Mesenchymal stem cell (in vitro differentiated cells and primary cell): ENCODE results near the gene FCN2.

ENCODE experiments used
- DNase-seq: peaks from one replicate; pipeline ENCODE4 v3.0.0-alpha.2; 2013
- H2AFZ ChIP-seq: one replicate; pipeline ENCODE4 v1.6.1; 2013; ENCODE audit warnings: low read depth, mild to moderate bottlenecking, control low read depth, inconsistent platforms, low read length, moderate library complexity
- H2AK5ac ChIP-seq: 2 replicates; pipeline ENCODE4 v1.6.1; 2013; ENCODE audit warnings: low read length, moderate library complexity, mild to moderate bottlenecking, inconsistent platforms; ENCODE audit not compliant: severe bottlenecking
- H2BK120ac ChIP-seq: one replicate; pipeline ENCODE4 v1.6.1; 2013; ENCODE audit warnings: low read depth, mild to moderate bottlenecking, inconsistent platforms, low read length, moderate library complexity
- H2BK12ac ChIP-seq, 2 experiments: one replicate each; pipeline ENCODE4 v1.6.1; 2013; ENCODE audit warnings: inconsistent platforms in 2 of 2, low read length in 2 of 2, mild to moderate bottlenecking in 2 of 2, moderate library complexity in 2 of 2, control low read depth in 1 of 2
- H2BK15ac ChIP-seq: one replicate; pipeline ENCODE4 v1.6.1; 2013; ENCODE audit warnings: mild to moderate bottlenecking, low read depth, inconsistent platforms; ENCODE audit not compliant: poor library complexity, severe bottlenecking
- H2BK5ac ChIP-seq: 2 replicates; pipeline ENCODE4 v1.6.1; 2013; ENCODE audit warnings: low read depth, mild to moderate bottlenecking, low read length, control low read depth, inconsistent platforms; ENCODE audit not compliant: poor library complexity, severe bottlenecking
- H3K14ac ChIP-seq, 2 experiments: one replicate each; pipeline ENCODE4 v1.6.1; 2013; ENCODE audit warnings: inconsistent platforms in 2 of 2, low read length in 2 of 2, control low read depth in 1 of 2, mild to moderate bottlenecking in 1 of 2, moderate library complexity in 1 of 2
- H3K18ac ChIP-seq, 2 experiments: one replicate each; pipeline ENCODE4 v1.6.1; 2013; ENCODE audit warnings: inconsistent platforms in 2 of 2, low read length in 2 of 2, control low read depth in 1 of 2, low read depth in 1 of 2, mild to moderate bottlenecking in 1 of 2
- H3K23ac ChIP-seq, 2 experiments: one replicate each; pipeline ENCODE4 v1.6.1; 2013; ENCODE audit warnings: inconsistent platforms in 2 of 2, low read length in 2 of 2, mild to moderate bottlenecking in 2 of 2, moderate library complexity in 2 of 2, control low read depth in 1 of 2
- H3K27ac ChIP-seq: 2 replicates; pipeline ENCODE4 v1.5.1; 2013; ENCODE audit warnings: mild to moderate bottlenecking, moderate library complexity, low read length, control low read depth, inconsistent platforms; ENCODE audit not compliant: poor library complexity, severe bottlenecking
- H3K27me3 ChIP-seq, 2 experiments: 2 replicates each; pipeline versions ENCODE4 v1.6.1 to v1.7.0; 2013; ENCODE audit warnings: low read length in 2 of 2, mild to moderate bottlenecking in 2 of 2, moderate library complexity in 2 of 2, control low read depth in 1 of 2, inconsistent platforms in 1 of 2; ENCODE audit not compliant: control insufficient read depth in 1 of 2, insufficient read depth in 1 of 2
- H3K36me3 ChIP-seq, 2 experiments: 2 replicates each; pipeline versions ENCODE4 v1.6.1 to v1.7.0; 2013; ENCODE audit warnings: low read length in 2 of 2, control low read depth in 1 of 2, inconsistent platforms in 1 of 2, low read depth in 1 of 2, mild to moderate bottlenecking in 1 of 2; ENCODE audit not compliant: insufficient read depth in 2 of 2, control insufficient read depth in 1 of 2
- H3K4ac ChIP-seq, 2 experiments: one replicate each; pipeline ENCODE4 v1.6.1; 2013; ENCODE audit warnings: inconsistent platforms in 2 of 2, low read length in 2 of 2, mild to moderate bottlenecking in 2 of 2, moderate library complexity in 2 of 2, control low read depth in 1 of 2, low read depth in 1 of 2
- H3K4me1 ChIP-seq: 2 replicates; pipeline ENCODE4 v1.6.1; 2013; ENCODE audit warnings: low read depth, low read length, control low read depth; ENCODE audit not compliant: control insufficient read depth, insufficient read depth
- H3K4me2 ChIP-seq: 2 replicates; pipeline ENCODE4 v1.6.1; 2013; ENCODE audit warnings: low read length, mild to moderate bottlenecking, inconsistent platforms; ENCODE audit not compliant: poor library complexity, severe bottlenecking
- H3K4me3 ChIP-seq, 2 experiments: 2 replicates each; pipeline versions ENCODE4 v1.5.1 to v1.7.0; 2013; ENCODE audit warnings: low read length in 2 of 2, mild to moderate bottlenecking in 2 of 2, control low read depth in 1 of 2, low read depth in 1 of 2; ENCODE audit not compliant: insufficient read depth in 1 of 2
- H3K79me1 ChIP-seq: replicated peaks from 2 replicates; pipeline ENCODE4 v1.6.1; 2013; ENCODE audit warnings: mild to moderate bottlenecking, control low read depth, low read length, inconsistent platforms; ENCODE audit not compliant: poor library complexity, severe bottlenecking
- H3K9ac ChIP-seq: 2 replicates; pipeline ENCODE4 v1.7.0; 2013; ENCODE audit warnings: mild to moderate bottlenecking, low read length, moderate library complexity
- H3K9me3 ChIP-seq: 2 replicates; pipeline ENCODE4 v1.7.0; 2013; ENCODE audit warnings: mild to moderate bottlenecking, low read length; ENCODE audit not compliant: control insufficient read depth
- H4K8ac ChIP-seq: one replicate; pipeline ENCODE4 v1.6.1; 2013; ENCODE audit warnings: inconsistent platforms, mild to moderate bottlenecking, low read length, moderate library complexity
- H4K91ac ChIP-seq: one replicate; pipeline ENCODE4 v1.6.1; 2013; ENCODE audit warnings: mild to moderate bottlenecking, low read length, inconsistent platforms
- WGBS: methylation state at CpG from one replicate; pipeline ENCODE4 v1.1.7; 2013; ENCODE audit warnings: mixed read lengths; 5-methylcytosine and 5-hydroxymethylcytosine counted together

The FCN2 gene

DNA sequence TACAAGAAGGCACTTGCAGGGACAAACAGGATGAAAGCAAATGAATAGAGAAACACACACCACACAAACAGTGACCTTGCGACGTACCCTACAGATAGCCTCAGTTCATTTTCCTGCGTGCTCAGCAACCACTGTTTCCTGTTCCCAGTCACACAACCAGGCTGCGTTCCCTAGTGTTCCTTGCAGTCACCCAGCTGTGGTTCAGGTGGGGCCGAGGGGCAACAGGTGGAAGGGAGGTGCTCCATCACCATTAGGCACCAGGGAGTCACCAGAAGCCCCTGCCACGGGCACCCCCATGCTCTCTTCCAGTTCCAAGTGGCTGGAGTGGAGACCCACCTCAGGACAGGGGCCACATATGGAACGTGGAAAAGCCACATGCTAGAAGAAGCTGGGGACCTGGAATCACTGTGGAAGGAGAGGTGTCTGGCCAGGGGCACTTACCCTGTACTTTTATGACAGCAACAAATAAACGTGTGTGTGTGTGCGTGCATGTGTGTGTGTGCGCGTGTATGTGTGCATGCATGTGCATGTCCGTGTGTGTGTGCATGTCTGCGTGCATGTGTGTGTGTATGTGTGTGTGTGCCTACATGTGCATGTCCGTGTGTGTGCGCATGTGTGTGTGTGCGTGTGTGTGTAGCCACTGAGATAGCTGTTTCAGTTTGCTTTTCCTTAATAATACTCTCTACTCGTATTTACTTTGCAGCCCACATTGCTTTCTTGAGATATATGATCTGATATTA is 18.8 kb upstream of the FCN2 start:
- no peak overlapping the region for H2BK120ac ChIP-seq
- H2AK5ac ChIP-seq = no peak overlapping the region
- no peak overlapping the region for H2AFZ ChIP-seq
- no peak overlapping the region for H3K4me2 ChIP-seq
- H3K4me3 ChIP-seq = no peak overlapping the region
- H3K79me1 ChIP-seq = no peaks in the 10 kb centered on the region
- H3K9me3 ChIP-seq = no peaks in the 10 kb centered on the region
- no peak overlapping the region for H3K9ac ChIP-seq
- H2BK5ac ChIP-seq = no peak overlapping the region
- no peak overlapping the region for H3K23ac ChIP-seq
- H3K27me3 ChIP-seq = peaks cover 0 to 41% of the 10 kb centered on the region in 2 experiments
- WGBS = 87% methylated on average over 13 of the region's 17 CpGs
- peaks cover 3% of the 10 kb centered on the region for H3K4me1 ChIP-seq
- no peak overlapping the region for H3K27ac ChIP-seq
- H4K91ac ChIP-seq = no peak overlapping the region
- H2BK15ac ChIP-seq = no peak overlapping the region
- DNase-seq = no peak
- no peak overlapping the region for H3K4ac ChIP-seq
- H3K36me3 ChIP-seq = no peaks in the 10 kb centered on the region
- no peak overlapping the region for H4K8ac ChIP-seq
- peak overlapping the region in 1 of 2 experiments; percentile 72 for H3K14ac ChIP-seq
- no peak overlapping the region for H3K18ac ChIP-seq
- no peak overlapping the region for H2BK12ac ChIP-seq

DNA sequence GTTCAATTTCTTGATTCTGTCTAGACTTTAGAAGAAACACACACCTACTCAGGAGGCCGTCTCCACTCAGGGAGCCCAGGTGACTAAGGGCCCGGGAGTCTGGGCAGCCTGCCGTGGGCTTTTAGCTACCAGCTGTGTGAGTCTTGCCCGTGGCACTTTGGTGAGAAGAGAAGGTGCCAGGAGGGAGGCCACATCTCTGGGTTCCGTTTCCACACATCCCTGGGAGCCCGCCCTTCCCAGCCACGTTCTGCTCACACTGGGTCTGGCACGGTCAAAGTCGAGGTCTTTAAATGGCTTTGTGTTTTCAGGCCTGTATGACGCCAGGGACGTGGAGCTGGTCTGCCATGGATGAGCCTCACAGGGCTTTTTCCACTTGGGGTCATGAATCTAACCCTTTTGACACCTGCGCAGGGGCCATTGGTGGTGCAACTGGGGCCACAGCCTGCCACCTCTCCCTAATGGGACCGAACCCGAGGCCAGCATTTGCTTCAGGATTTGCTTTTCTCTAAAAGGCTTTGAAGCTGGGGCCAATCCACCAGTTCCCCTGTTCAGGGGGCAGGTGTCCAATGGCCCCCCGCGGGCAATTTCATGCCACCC is 17.2 kb upstream of the FCN2 start:
- H2BK12ac ChIP-seq = no peak overlapping the region

DNA sequence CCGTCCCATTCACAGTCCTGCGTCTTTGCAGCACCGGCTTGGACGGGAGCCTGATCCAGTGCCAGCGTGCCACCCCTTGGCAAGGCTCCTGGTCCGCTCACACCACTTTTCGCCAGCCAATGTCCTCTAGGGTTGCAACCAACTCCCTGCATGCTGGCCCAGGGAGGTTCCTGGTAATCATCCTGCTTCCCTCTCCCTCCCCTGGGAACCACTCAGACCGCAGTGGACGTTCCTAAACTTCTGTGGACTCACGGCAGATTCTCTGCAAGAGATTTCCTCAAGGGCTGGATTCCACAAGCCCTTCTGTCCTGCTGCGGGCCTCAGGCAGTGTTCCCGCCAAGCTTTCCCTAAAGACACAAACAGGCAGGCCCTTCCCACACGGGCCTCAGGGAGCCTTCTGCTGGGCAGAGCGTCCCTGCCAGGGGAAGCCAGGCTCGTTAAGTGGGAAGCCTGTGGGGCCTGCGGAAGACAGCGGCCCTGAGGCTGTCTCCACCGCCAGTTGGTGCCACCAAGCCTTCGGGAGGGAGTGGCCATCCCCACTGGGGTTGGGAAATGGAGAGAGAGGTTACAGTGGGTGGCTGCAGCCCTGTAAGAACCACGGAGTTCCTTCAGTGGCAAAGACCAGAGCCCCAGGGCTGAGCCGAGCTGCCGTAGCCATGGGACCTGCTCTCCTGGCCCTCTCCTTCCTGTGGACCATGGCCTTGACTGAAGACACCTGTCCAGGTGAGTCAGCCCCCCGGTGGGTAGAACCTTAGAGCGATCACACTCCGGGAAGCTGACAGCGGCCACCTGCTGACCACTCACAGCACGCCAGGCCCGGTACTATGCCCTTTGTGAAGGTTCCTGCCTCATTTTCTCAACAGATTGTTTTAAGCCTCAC is 16.4 kb upstream of the FCN2 start:
- no peak overlapping the region for H3K18ac ChIP-seq
- 90% methylated on average over 28 of the region's 28 CpGs for WGBS
- H3K4me1 ChIP-seq = no peaks in the 10 kb centered on the region
- H3K36me3 ChIP-seq = no peaks in the 10 kb centered on the region
- no peak overlapping the region for H3K4me2 ChIP-seq
- no peak overlapping the region for H3K14ac ChIP-seq
- H3K23ac ChIP-seq = no peak overlapping the region
- peaks cover 0 to 38% of the 10 kb centered on the region in 2 experiments for H3K27me3 ChIP-seq
- no peak overlapping the region for H2BK5ac ChIP-seq
- H2BK120ac ChIP-seq = no peak overlapping the region
- H4K8ac ChIP-seq = no peak overlapping the region
- H3K9ac ChIP-seq = no peak overlapping the region
- no peak overlapping the region for H2BK15ac ChIP-seq
- no peaks in the 10 kb centered on the region for H3K9me3 ChIP-seq
- H2AK5ac ChIP-seq = no peak overlapping the region
- H3K4me3 ChIP-seq = no peak overlapping the region
- H2AFZ ChIP-seq = no peak overlapping the region
- H3K79me1 ChIP-seq = no peaks in the 10 kb centered on the region
- no peak overlapping the region for H2BK12ac ChIP-seq
- H3K27ac ChIP-seq = no peak overlapping the region
- no peak overlapping the region for H3K4ac ChIP-seq
- H4K91ac ChIP-seq = no peak overlapping the region
- DNase-seq = no peak

More for the DNA sequence above, 17.2 kb upstream of the FCN2 start:
- no peak overlapping the region for H3K18ac ChIP-seq
- H2BK120ac ChIP-seq = no peak overlapping the region
- H3K4ac ChIP-seq = no peak overlapping the region
- H3K79me1 ChIP-seq = no peaks in the 10 kb centered on the region
- no peak overlapping the region for H3K4me2 ChIP-seq
- peaks cover 2% of the 10 kb centered on the region for H3K4me1 ChIP-seq
- no peaks in the 10 kb centered on the region for H3K9me3 ChIP-seq
- no peak overlapping the region for H2AFZ ChIP-seq
- H3K9ac ChIP-seq = no peak overlapping the region
- no peak overlapping the region for H3K27ac ChIP-seq
- peaks cover 0 to 42% of the 10 kb centered on the region in 2 experiments for H3K27me3 ChIP-seq
- H2BK15ac ChIP-seq = no peak overlapping the region
- no peak overlapping the region for H3K4me3 ChIP-seq
- DNase-seq = no peak
- no peak overlapping the region for H3K14ac ChIP-seq
- no peak overlapping the region for H2AK5ac ChIP-seq
- no peak overlapping the region for H4K8ac ChIP-seq
- no peak overlapping the region for H4K91ac ChIP-seq
- WGBS = 87% methylated on average over 16 of the region's 16 CpGs
- no peaks in the 10 kb centered on the region for H3K36me3 ChIP-seq
- H2BK5ac ChIP-seq = no peak overlapping the region
- H3K23ac ChIP-seq = no peak overlapping the region

DNA sequence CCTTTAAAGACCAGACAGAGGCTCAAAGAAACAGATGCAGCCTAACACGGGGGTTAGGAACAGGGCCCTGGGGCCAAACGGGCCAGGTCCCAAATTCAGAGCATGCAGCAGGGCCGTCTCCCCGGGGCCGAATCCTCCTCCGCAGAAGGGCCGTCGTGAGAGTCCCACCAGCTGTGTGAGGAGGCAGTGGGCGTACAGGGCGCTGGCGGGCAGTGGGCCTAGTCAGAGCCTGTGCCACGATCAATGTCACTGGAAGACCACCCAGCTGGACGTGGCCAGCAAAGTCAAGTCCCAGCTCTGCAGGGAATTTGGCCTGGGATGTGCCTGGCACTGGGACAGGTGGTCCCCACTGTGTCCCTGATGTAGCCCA is 15.8 kb upstream of the FCN2 start:
- Histone ChIP-seq H2BK120ac (no peak overlapping the region), H3K14ac (no peak overlapping the region), H3K36me3 (no peaks in the 10 kb centered on the region), H3K4ac (no peak overlapping the region), H2BK12ac (no peak overlapping the region), H3K27ac (no peak overlapping the region), H4K8ac (no peak overlapping the region), H3K4me2 (no peak overlapping the region), H2AK5ac (no peak overlapping the region), H2BK5ac (no peak overlapping the region), H3K4me1 (no peaks in the 10 kb centered on the region), H2BK15ac (no peak overlapping the region), H3K9me3 (no peaks in the 10 kb centered on the region), H3K9ac (no peak overlapping the region), H3K4me3 (no peak overlapping the region), H3K23ac (no peak overlapping the region), H2AFZ (no peak overlapping the region), H4K91ac (no peak overlapping the region), H3K27me3 (peaks cover 0 to 40% of the 10 kb centered on the region in 2 experiments), H3K79me1 (no peaks in the 10 kb centered on the region), H3K18ac (no peak overlapping the region)
- WGBS = 89% methylated on average over 13 of the region's 13 CpGs
- DNase-seq = no peak
